HG02973 (cell line): ENCODE results near the gene SORBS1.

Experiments used
- ATAC-seq: cut with Tn5 transposase; IDR thresholded peaks from one replicate; pipeline ENCODE4 v1.9.1; 2021; ENCODE audit warnings: moderate library complexity; ENCODE audit not compliant: unreplicated experiment

Gene SORBS1

GRCh38 chr10:95566136-95566535 lies 5.0 kb upstream of the SORBS1 start:
- ATAC-seq: no peak

DNA sequence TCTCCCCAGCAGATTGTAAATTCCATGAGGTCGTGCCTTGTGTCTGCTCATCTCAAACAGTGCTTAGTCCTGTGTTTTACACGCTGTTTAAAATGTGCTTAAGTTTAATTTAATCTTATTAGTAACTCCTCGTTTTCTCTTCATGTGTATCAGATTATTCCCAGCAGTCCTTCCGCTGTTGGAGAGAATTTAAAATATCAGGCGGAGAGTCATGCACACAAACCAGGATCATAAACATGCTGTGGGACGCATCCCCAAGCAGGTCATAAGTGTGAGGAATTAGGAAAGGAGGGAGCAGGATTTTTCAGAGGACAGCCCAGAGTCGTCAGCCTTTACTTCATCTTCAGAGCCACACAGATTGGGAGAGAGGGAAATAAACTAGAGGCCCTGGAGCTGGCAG lies 4.2 kb upstream of the SORBS1 start:
- no peak for ATAC-seq

GRCh38 chr10:95564291-95564690 lies 3.1 kb upstream of the SORBS1 start:
- ATAC-seq: no peak

DNA sequence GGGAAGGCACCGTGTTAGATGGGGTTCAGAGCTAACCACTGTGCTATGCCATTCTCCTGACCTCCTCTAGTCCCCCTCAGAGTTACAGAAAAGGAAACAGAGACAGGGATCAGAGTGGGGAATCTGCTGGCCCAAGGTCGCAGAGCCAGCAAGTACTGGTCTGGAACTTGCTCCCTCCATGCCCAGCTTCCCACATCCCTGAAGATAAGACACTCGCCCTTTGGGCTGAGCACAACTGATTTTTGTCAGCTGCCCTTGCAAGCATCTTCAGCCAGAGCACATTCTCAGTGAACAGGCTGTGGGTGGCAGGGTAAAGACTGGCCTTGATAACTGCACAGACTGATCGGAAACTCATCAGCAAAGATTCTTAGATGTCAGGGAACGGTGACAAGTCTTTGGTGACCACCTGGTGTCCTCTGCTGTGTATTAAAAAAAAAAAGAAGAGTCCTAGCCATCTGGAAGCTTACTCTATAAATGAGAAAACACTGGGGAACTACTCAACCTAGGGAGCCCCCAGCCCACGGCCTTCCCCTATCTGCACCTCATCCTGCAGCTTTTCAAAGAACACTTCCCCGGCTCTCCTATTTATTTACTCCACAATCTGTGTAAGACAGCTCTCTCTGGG lies 1.3 kb upstream of the SORBS1 start:
- no peak for ATAC-seq

GRCh38 chr10:95561864-95562177 lies 650 bp upstream of the SORBS1 start:
- ATAC-seq: no peak

- ATAC-seq: no peak
These were observed 644 bp downstream of the SORBS1 start for GRCh38 chr10:95560278-95561176.

GRCh38 chr10:95559896-95560277 lies 1.3 kb downstream of the SORBS1 start:
- ATAC-seq: no peak

- no peak for ATAC-seq
These were observed 1.7 kb downstream of the SORBS1 start for GRCh38 chr10:95559471-95559870.

DNA sequence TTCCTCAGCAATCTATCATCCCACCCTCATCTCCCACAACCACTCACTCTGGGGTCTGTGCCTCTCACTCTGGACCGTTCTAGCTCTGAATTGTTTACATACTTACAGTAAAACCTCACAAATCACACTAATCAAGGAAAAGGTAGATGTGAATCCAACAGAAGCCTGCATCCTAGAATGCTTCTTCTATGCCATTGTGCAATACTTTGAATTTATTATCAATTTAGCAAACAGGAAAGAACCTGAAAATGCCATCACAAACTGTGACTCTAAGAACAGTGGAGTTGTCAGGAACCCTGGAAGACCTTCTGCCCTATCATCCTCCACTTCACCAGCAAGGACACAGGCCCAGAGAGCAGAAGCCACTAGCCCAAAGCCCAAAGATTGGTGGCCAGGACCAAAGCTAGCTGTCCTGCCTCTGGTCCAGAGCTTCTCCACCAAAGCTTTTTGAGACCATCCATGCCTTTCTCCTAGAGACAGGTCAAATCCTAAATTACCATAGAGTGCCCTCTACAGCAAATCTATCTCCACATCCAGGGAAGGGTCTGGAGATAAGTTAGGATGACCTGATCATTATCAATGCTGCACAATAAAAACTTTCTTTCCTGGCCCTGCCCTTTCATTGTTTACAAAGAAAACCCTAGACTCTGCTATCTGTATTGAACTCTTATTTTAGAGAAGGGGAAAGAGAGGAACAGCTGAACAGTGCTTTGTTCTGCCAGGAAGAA lies 2.4 kb downstream of the SORBS1 start:
- ATAC-seq: no peak

DNA sequence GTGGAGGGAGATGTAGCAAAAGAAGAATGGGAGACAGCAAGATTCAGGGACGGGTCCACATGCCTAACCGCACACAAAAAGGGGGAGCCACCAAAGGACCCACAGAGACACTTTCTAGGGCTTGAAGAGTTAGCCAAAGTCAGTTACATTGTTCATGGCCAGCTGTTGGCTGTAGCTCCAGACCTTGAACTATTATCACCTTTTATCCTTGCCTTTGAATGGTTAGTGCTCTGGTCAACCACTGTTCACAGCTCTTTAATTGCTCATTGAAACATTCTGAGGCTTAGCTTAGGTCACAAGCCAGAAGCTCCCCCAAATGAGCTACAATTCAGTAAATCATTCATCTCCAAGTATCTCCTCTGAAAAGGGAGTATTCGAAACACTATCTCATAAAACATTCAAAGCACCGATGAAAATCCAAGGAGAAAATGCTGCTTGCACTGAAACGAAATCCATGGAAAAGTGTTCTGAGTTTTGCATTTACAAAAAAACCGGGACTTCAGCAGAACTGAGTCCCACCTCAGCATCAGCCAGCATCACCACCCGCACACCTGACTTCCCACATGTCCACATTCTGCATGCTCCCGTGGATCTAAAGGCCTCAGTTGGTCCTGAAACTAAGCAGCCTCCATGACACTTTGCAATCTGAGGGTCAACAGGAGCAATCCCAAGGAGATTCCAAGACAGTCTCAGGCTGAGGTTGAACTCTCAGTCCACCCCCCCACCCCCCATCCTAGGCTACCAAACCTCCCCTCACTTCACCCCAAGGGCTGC lies 4.0 kb downstream of the SORBS1 start:
- ATAC-seq: no peak

DNA sequence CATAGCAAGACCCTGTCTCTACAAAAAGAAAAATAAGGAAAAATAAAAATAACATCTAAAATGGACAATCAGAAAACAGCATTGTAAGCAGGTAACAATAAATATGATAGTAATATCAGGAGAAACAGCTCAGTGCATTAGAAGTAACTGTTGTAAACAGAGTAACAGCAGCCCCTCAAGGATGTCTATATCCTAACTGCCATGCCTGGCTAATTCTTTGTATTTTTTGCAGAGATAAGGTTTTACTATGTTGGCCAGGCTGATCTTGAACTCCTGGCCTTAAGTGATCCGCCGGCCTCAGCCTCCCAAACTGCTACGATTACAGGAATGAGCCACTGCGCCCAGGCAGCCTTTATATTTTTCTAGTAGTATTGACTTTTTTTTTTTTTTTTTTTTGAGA lies 7.5 kb downstream of the SORBS1 start:
- no peak for ATAC-seq

GRCh38 chr10:95552679-95553342 lies 8.4 kb downstream of the SORBS1 start:
- ATAC-seq: no peak

GRCh38 chr10:95550073-95550672 lies 11.0 kb downstream of the SORBS1 start:
- no peak for ATAC-seq

DNA sequence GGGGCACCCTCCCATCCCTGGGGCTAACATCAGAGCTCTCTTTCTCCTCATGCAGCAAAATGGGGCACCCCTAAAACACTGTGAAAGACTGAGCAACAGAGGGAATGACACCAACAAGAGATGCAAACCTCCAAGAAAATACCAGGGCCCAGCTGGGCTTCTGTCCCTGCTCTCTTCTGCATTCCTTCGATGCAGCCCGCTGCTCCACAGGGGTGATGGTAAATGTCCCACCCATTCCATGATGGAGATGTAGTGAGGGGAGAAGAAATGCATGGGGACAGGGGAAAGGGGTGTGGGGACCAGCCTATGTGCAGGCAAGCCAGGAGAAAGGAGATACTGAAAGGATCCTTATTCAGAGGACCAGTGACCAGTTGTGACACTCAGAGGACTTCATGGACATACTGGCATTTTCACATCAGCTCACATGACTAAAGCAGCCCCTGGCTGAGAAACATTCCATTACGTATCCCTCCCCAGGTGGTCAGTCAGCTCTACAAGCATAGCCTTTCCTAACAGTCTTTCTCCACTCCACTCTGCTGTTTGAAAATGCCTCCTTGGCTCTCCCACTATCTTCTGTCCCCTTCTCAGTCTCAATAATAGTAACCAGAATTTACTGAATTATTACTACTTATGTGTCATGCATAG lies 13.3 kb downstream of the SORBS1 start:
- ATAC-seq: no peak

DNA sequence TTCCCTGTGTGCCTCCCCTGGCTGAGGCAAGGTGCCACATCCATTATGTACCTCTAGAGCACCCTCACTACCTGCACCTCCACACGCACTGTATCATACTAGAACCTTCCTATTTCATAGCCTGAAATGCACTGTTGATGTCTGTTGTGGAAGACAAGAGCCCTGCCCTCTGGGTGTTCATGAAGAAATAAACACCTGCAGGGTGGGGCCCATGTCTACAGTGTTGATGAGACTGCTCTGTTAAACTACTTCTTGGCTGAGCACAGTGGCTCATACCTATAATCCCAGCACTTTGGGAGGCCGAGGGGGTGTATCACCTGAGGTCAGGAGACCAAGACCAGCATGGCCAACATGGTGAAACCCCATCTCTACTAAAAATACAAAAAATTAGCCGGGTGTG lies 14.0 kb downstream of the SORBS1 start:
- ATAC-seq: no peak

GRCh38 chr10:95545981-95546380 lies 15.2 kb downstream of the SORBS1 start:
- no peak for ATAC-seq

DNA sequence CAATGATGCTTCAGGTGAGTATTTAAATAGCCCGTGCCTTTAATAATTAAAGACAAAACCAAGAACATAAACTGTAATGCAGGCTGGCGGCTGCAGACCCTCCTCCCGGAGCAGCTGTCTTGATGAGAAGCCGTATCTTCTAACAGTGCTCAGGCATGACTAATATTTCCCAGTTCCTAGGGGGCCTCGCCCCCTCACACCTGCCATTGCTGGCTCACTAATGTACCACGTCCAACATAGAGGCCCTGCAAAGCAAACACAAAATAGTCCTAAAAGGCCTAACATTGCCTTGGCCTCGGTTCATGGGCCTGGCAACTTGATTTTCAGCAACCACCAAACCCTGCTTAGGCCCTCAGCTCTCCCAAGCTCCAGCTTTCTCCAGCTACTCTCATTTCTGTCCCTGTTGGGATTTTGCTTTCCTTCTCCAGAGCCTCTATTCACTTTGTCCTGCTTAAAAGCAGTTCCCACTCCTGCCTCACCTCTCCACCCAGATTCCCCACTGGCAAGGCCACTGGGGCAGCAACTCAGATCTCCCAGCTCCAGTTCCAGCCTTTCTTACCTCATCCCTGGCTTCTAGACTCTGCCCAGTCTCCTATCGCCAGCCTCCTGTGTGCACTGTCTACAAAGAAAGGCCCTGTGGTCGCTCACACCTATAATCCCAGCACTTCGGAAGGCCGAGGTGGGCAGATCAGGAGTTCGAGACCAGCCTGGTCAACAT lies 16.2 kb downstream of the SORBS1 start:
- no peak for ATAC-seq

- no peak for ATAC-seq
These were observed 17.7 kb downstream of the SORBS1 start for GRCh38 chr10:95543459-95543858.

DNA sequence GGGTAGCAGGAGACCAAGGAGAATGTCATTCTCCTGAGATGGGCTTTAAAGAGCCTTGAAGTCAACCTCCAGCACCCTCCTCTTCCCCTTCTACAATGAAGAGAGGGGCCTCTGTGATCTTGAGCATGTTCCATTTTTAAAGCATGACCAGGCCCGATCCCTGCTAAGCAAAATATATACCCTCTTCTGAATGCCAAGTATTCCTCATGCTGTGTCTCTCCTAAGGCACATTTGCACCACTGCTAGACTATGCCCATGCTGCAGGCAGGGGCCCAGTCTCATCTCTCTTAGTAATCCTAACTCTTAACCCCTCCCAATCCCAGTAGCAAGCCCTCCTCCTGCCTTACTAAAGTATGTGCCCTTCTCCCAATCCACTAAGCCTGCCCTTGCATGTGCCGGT lies 18.4 kb downstream of the SORBS1 start:
- no peak for ATAC-seq
